COLO829 (cell line): ENCODE measurements around the gene RPL21.
"Not testable (repeated sequence)": the region's sequence is repeated elsewhere in the genome, so short reads cannot be mapped to it uniquely, and the experiment has no call there.

ENCODE experiments used
- DNase-seq: peaks from one replicate; pipeline ENCODE4 v3.0.0; 2012; ENCODE audit warnings: low spot score

Gene RPL21

GRCh38 chr13:27251166-27252091 is at the start of gene RPL21:
Gene RPL21, plus strand, starts transcription at chr13:27251558. Its CDS starts 2,219 bp downstream, at chr13:27253777.
- DNase-seq, result peak; percentile 84

- DNase-seq, result no peak
Measured at GRCh38 chr13:27201661-27202060, 49.7 kb upstream of the RPL21 start.

- DNase-seq, result no peak
Measured at GRCh38 chr13:27203186-27203585, 48.2 kb upstream of the RPL21 start.

GRCh38 chr13:27203854-27204253 is 47.5 kb upstream of the RPL21 start:
- DNase-seq, result no peak

GRCh38 chr13:27208514-27208913 is 42.8 kb upstream of the RPL21 start:
- DNase-seq, result no peak

- no peak for DNase-seq
Measured at GRCh38 chr13:27211271-27211670, 40.1 kb upstream of the RPL21 start.

- no peak for DNase-seq
Measured at GRCh38 chr13:27211771-27212364, 39.5 kb upstream of the RPL21 start.

GRCh38 chr13:27213386-27213785 is 38.0 kb upstream of the RPL21 start:
- DNase-seq, result not testable (repeated sequence)

- DNase-seq, result not testable (repeated sequence)
Measured at GRCh38 chr13:27217791-27218190, 33.6 kb upstream of the RPL21 start.

- not testable (repeated sequence) for DNase-seq
Measured at GRCh38 chr13:27218861-27219260, 32.5 kb upstream of the RPL21 start.

- DNase-seq, result no peak
Measured at GRCh38 chr13:27219611-27220010, 31.7 kb upstream of the RPL21 start.

- DNase-seq, result not testable (repeated sequence)
Measured at GRCh38 chr13:27222100-27222499, 29.3 kb upstream of the RPL21 start.

- no peak for DNase-seq
Measured at GRCh38 chr13:27226991-27227390, 24.4 kb upstream of the RPL21 start.

- DNase-seq, result no peak
Measured at GRCh38 chr13:27228131-27228530, 23.2 kb upstream of the RPL21 start.

GRCh38 chr13:27229642-27230041 is 21.7 kb upstream of the RPL21 start:
- DNase-seq, result no peak

GRCh38 chr13:27233964-27234363 is 17.4 kb upstream of the RPL21 start:
- no peak for DNase-seq

GRCh38 chr13:27236478-27236877 is 14.9 kb upstream of the RPL21 start:
- DNase-seq, result no peak

GRCh38 chr13:27242702-27243101 is 8.7 kb upstream of the RPL21 start:
- no peak for DNase-seq

GRCh38 chr13:27245610-27246009 is 5.7 kb upstream of the RPL21 start:
- no peak for DNase-seq

- no peak for DNase-seq
Measured at GRCh38 chr13:27250833-27251165, 559 bp upstream of the RPL21 start.

GRCh38 chr13:27252467-27252866 is 1.1 kb downstream of the RPL21 start:
- no peak for DNase-seq

GRCh38 chr13:27257233-27257568 is 5.8 kb downstream of the RPL21 start:
- no peak for DNase-seq

- no peak for DNase-seq
Measured at GRCh38 chr13:27257648-27258253, 6.4 kb downstream of the RPL21 start.
